Activated CD8-positive, alpha-beta memory T cell treated with anti-CD3 and anti-CD28 coated beads for 4 hours (primary cell): ENCODE data around the gene ENTHD1.
"Not testable (repeated sequence)": the region's sequence is repeated elsewhere in the genome, so short reads cannot be mapped to it uniquely, and the experiment has no call there.

Source experiments
- DNase-seq, 2 donors: peaks; one replicate each; pipeline ENCODE4 v3.0.0-alpha.2; 2020; ENCODE audit warnings: low read depth in 2 of 2

The ENTHD1 gene

GRCh38 chr22:39898997-39899396 lies 5.4 kb upstream of the ENTHD1 start:
- DNase-seq: no peak

- DNase-seq: no peak
Observed at GRCh38 chr22:39897841-39898240, 4.3 kb upstream of the ENTHD1 start.

DNA sequence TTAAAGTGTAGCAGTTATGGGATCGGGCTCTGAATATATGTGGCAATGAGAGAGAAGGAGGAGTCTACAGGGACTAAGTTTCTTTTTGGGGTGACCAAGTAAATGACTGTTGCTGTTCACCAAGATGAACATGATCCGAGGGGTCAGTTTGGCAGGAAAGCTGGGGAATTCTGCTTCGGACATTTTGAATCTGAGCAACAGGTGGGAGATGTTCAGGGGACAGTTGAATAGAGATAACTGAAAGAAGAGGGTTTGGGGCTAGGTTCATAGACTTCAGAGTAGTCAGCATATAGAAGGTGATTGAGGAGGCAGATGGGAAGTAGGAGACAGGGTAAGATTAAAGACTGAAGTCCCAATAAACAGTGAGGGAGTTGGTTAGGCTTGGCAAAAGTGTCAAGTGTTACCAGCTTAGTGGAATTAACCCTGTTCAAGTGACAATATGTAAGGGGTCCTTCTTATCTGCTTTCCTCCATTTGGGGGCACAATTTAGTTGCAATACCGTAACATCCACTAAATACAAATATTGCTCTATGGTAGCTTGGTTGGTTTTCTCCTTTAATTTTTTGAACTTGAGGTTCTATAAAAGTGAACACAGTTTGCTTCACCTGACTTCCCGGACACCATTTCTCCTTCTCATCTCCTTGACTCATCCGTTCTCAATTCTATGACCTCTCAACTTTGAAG lies 2.9 kb upstream of the ENTHD1 start:
- no peak for DNase-seq

DNA sequence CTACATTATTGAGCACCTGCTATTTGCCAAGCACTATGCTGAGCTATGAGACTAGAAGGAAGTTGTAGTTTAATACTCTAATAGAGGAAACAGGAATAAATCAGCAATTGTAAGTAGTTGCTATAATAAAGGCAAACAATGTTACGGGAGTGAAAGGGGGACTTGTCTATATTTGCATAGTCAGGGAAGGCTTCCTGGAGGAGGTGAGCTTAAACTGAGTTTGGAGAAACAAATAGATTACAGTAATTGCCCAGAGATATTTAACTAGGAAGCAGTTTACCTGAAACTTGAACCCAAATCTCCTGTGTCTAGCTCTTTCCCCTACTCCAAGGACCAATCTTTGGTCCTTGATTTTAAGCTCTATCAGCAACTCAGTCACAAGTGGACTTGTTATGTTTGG lies 2.1 kb upstream of the ENTHD1 start:
- DNase-seq: no peak

DNA sequence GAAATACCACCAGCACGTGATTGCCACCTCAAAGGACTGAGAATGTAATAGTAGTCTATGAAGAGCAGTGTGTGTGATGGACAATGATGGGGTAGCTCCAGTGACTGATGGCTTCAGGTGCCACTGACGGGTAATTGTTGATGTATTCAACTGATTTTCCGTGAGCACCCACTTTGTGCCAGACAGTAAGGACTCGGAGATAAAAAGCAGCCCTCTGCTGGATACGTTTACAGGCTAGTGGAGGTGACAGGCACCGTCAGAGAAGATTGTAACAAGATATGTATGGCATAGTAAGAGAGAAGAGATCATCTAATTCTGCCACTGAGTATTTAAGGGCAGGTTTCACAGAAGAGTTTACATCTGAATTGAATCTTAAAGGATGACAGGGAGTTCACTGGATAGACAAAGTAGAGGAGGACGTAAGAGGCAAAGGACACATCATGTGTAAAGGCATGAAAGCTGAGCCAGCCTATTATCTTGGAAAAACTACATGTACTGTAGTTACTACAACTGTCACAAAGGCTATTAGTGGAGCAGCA lies 1.1 kb upstream of the ENTHD1 start:
- DNase-seq: no peak

DNA sequence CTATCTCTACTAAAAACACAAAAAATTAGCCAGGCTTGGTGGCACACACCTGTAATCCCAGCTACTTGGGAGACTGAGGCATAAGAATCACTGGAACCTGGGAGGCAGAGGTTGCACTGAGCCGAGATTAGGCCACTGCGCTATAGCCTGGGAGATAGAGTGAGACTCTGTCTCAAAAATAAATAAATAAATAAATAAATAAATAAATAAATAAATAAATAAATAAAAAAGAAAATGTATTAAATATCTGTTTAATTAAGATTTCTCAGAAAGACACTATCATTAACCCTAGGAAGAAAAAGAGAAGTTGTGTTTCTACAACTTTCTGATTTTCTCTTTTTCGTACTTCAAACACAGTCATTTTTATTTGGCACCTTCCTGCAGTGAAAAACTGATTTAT lies 3.6 kb downstream of the ENTHD1 start:
- not testable (repeated sequence) for DNase-seq

GRCh38 chr22:39883057-39883456 lies 10.5 kb downstream of the ENTHD1 start:
- no peak for DNase-seq

DNA sequence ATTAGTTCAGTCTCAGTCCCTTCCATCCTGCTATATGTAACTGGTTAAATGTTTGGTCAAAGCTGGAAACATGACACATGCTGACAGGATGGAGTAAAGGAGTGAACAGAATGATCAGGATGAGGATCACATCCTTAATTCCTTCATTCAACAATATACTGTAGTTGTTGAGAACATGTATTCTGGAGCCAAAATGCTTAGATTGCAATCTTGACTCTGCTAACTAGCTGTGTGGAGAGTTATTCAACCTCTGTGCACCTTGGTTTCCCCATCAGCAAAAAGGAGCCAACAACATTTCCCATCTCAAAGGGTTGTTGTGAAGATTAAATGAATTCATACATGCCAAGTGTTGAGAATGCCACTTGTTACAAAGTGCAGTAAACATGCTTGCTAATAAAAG lies 12.8 kb downstream of the ENTHD1 start:
- DNase-seq: no peak

DNA sequence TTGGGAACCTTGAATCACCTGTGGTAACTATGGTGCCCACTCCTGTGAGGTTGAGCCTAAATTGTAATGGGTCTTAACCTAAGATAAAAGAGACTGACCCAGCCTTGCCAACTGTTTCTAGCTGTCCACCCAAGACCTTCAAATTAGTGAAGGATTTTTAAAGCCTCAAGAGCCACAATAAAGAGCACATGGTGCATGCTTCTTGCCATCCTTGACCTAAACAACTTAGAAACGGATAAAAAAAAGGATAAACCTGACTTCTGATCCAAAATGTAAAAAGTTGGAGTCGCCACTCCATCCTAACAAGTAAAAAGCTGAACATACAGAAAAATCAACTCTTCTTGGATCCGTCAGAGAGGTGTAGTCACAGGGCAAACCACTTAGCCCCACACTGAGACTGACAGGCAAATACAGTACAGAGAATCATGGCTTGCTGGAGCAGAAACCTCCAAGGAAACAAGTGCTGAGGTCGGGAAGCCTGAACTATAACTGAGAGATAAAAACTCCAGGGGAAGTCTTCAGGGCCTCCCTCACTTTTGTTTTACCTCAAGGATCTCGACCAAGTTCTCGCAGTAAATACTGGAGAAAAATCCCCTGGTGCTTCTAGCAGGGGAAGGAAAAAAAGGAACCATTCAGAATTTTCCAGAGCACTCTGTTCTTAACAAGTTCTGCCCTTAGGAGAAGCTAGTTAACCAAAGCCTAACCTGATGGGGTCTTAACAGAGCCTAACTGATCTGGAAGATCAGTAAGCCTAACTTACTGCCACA lies 16.3 kb downstream of the ENTHD1 start:
- DNase-seq: no peak

GRCh38 chr22:39875176-39875885 lies 18.2 kb downstream of the ENTHD1 start:
- not testable (repeated sequence) for DNase-seq

DNA sequence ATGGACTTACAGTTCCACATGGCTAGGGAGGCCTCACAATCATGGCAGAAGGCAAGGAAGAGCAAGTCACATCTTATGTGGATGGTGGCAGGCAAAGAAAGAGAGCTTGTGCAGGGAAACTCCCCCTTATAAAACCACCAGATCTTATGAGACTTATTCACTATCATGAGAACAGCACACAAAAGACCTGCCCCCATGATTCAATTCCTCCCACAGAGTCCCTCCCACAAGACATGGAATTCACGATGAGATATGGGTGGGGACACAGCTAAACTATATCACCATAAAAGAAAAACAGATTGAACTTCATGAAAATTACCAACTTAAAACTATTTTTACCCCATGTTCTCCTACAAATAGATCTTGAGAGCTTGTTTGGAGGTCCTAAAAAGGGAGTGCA lies 19.6 kb downstream of the ENTHD1 start:
- peak in 1 of 2 donors; percentile 12 for DNase-seq

DNA sequence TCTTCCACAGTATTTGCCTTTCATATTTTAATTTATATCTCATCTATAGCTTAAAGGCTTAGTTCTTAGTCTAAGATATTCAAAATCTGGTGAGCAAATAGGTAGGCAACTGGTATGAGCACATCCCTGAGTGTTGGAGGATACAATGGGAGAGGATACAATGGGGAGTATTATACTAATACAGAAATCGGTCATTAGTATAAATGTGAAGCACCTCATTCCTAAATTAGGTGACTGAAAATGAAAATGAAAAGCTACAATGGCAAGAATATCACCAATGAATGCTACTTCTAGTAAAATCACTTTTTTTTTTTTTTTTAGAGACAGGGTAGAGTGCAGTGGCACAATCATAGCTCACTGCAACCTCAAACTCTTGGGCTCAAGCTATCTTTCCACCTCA lies 21.0 kb downstream of the ENTHD1 start:
- DNase-seq: no peak

GRCh38 chr22:39871008-39871798 lies 22.4 kb downstream of the ENTHD1 start:
- DNase-seq: no peak

GRCh38 chr22:39869797-39870196 lies 23.8 kb downstream of the ENTHD1 start:
- DNase-seq: not testable (repeated sequence)

GRCh38 chr22:39868741-39869140 lies 24.8 kb downstream of the ENTHD1 start:
- no peak for DNase-seq

DNA sequence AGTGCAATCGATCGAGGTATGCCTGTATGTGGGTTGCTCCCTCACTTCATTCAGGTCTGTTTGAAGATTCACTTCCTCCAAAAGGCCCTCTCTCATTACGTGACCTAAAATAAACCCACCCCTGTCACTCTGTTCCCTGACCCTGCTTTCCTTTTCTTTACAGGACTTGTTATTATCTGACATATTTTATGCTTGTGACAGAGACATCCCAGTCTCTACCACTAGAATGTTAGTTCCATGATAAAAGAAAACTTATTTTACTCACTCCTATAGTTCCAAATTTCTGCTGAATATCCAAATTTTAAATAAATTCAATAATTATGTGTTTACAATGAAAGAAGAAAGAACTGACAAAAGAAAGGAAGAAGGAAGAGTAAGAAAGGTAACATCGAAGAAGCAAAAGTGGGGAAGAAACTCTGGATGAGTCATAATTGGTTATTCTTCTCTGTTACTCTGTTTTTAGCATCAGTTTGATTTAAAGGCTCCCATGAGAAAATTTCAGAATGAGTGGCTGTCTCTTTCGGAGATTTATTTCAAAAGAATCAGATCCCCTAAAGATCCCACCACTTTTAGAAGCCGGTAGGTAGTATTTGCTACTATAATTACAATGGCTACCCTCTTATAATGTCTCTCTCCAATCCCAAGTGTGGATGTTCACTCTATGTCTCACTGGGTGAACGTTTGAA lies 33.5 kb downstream of the ENTHD1 start:
- DNase-seq: no peak

GRCh38 chr22:39856588-39856987 lies 37.0 kb downstream of the ENTHD1 start:
- DNase-seq: no peak

DNA sequence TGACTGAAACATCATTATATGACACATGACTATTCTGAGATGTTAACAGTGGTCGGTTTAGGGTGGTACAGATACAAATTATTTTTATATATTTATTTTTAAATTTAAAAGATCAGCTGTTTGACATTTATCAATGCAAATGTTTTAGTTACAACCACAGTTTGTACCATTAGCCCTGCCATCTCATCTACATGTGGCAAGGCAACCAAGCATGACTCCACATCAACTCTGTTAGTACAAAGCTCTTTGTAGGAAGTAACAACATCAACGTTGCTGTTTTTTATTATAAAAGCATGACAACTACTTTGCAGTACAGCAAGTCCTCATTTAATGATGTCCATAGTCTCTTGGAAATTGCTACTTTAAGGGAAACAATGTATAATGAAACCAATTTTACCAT lies 40.8 kb downstream of the ENTHD1 start:
- no peak for DNase-seq

- no peak for DNase-seq
Observed at GRCh38 chr22:39851606-39852315, 41.8 kb downstream of the ENTHD1 start.

GRCh38 chr22:39847477-39847876 lies 46.1 kb downstream of the ENTHD1 start:
- no peak for DNase-seq
